Embryonic facial prominence (tissue), 1 donor: Measurements from ENCODE around the gene KLHL21.
"Not testable (repeated sequence)": the region's sequence is repeated elsewhere in the genome, so short reads cannot be mapped to it uniquely, and the experiment has no call there.

Experiments used
- DNase-seq: peaks from one replicate; pipeline ENCODE4 v3.0.0-alpha.2; 2016; ENCODE audit errors: extremely low spot score

The KLHL21 gene

DNA sequence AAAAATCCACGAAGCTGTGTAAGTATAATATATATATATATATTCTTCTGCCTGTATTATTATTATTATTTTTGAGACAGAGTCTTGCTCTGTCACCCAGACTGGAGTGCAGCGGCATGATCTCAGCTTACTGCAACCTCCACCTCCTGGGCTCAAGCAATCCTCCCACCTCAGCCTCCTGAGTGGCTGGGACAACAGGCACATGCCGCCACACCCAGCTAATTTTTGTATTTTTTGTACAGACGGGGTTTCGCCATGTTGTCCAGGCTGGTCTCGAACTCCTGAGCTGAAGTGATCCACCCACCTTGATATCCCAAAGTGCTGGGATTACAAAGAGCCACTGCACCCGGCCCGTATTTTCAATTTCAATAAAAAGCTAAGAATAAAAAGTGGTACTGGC, 2.7 kb downstream of the KLHL21 start:
- not testable (repeated sequence) for DNase-seq

- no peak for DNase-seq
Measured at GRCh38 chr1:6599141-6599975, 3.3 kb downstream of the KLHL21 start.

- DNase-seq, result no peak
Measured at GRCh38 chr1:6597777-6598131, 4.9 kb downstream of the KLHL21 start.

- DNase-seq, result no peak
Measured at GRCh38 chr1:6596886-6597776, 5.5 kb downstream of the KLHL21 start.

- no peak for DNase-seq
Measured at GRCh38 chr1:6596351-6596750, 6.3 kb downstream of the KLHL21 start.

DNA sequence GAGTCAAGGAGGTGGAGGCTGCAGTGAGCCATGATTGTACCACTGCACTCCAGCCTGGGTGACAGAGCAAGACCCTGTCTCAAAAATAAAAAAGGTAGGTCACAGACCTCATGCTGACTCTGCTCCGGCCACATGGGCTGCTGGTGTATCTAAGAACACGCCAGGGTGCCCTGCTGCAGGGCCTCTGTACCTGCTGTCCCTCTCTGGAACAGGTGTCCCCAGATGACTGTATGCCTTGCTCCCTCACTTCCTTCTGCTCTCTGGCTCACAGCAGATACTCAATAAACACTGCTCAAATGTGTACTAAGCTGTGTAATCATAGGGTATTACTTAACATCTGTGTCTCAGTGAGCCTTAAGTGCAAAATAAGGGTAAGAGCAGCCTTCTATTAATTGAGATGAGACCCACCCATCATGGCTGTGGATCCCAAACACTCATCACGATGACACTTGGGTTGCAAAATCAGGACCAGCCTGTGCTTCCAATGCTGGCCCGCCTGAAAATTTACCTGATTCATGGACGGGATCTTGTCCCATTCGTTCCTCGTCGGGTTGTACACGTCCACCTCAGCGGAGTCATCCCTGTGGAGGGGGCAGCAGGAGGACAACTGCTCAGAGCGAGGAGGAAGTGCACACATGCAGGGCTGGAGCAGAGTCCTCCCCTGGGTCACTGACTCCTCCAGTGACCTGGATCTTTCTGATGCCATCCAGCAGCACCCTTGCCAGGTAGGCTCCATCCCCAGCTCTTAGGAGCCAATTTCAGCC, 7.5 kb downstream of the KLHL21 start:
- DNase-seq, result no peak

- DNase-seq, result no peak
Measured at GRCh38 chr1:6593810-6594209, 8.9 kb downstream of the KLHL21 start.

GRCh38 chr1:6592865-6593593, 9.6 kb downstream of the KLHL21 start:
- DNase-seq, result no peak

DNA sequence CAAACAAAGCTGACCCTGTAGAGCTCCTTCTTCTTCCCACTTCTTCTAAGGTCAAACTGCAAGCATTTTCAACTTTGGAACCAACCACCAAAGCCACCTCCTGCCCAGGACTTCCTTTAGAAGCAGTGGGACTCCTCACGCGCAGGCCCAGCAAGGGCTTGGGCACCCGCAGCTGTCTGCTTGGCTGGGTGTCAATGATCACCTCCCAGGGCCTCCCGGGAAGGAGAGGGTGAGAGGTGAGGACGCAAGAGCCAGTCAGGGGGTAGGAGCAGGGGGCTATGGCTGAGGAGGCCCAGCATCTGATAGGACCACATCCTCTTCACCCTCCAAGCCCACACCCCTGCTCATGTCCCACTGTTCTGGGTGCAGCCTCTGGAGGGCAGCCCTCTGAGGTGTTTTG, 10.2 kb downstream of the KLHL21 start:
- DNase-seq, result no peak

GRCh38 chr1:6591644-6592043, 11.0 kb downstream of the KLHL21 start:
- no peak for DNase-seq

DNA sequence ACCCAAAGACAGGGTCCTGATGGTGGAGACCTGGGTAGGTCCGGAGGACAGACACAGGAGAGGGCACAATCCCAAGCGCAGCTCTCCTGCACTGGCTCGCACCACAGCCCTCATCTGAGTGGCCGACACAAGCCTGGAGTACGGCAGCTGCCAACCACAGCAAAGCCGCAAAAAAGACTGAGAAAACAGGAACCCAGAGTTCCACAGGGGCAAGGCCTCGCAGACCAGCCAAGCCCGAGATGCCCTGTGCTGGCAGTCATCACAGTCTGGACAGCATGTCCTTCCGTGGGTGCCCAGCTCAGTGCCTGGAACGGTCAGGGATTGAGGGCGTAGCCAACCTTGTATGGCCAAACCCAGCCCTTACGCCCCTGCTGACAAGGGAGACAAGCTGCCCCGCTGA, 11.4 kb downstream of the KLHL21 start:
- no peak for DNase-seq

DNA sequence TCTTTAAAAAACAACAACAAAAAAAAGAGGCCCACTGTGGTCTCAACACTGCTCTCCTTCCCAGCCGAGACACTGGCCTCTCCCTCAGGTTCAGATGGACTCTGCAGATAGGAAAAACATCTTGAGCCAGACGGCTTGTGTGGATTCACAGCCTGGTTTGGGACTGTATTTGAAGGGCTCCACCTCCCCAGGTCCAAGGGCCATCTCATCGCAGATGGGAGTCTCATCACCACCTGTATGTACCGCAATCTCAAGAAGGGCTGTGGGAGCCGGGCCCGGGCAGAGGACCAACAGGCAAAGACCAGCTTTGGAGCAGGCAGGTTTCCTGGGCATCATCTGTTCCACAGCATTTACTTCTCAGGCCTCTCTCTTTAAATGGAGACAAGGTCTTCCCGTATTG, 12.6 kb downstream of the KLHL21 start:
- no peak for DNase-seq

DNA sequence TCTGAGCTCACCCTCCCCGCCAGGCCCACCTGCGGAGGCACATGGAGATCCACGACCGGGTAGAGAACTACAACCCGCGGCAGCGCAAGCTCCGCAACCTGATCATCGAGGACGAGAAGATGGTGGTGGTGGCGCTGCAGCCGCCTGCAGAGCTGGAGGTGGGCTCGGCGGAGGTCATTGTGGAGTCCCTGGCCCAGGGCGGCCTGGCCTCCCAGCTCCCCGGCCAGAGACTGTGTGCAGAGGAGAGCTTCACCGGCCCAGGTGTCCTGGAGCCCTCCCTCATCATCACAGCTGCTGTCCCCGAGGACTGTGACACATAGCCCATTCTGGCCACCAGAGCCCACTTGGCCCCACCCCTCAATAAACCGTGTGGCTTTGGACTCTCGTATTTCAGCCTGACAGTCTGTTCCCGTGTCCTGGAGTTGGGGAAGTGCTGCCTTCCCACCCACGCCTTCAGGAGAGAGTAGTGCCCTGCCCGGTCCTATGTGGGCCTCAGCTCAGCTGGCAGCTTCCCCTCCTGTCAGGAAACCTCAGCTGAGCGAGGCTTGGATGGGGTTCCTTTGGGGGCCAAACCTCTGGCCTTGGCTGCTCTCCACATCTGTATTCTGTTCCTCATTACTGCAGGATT, 13.7 kb downstream of the KLHL21 start:
- DNase-seq, result no peak

GRCh38 chr1:6588128-6588892, 14.4 kb downstream of the KLHL21 start:
- DNase-seq, result no peak

GRCh38 chr1:6587261-6588005, 15.2 kb downstream of the KLHL21 start:
- DNase-seq, result no peak

GRCh38 chr1:6586404-6586816, 16.3 kb downstream of the KLHL21 start:
- no peak for DNase-seq

GRCh38 chr1:6585841-6586240, 16.8 kb downstream of the KLHL21 start:
- DNase-seq, result no peak

GRCh38 chr1:6585081-6585722, 17.5 kb downstream of the KLHL21 start:
- no peak for DNase-seq
